ENCODE results near the gene MT1G.
A peak's percentile ranks its signal among the peaks of the same experiment; 100 is the strongest.
"Not testable (repeated sequence)": the region's sequence is repeated elsewhere in the genome, so short reads cannot be mapped to it uniquely, and the experiment has no call there.

MT1G gene

DNA sequence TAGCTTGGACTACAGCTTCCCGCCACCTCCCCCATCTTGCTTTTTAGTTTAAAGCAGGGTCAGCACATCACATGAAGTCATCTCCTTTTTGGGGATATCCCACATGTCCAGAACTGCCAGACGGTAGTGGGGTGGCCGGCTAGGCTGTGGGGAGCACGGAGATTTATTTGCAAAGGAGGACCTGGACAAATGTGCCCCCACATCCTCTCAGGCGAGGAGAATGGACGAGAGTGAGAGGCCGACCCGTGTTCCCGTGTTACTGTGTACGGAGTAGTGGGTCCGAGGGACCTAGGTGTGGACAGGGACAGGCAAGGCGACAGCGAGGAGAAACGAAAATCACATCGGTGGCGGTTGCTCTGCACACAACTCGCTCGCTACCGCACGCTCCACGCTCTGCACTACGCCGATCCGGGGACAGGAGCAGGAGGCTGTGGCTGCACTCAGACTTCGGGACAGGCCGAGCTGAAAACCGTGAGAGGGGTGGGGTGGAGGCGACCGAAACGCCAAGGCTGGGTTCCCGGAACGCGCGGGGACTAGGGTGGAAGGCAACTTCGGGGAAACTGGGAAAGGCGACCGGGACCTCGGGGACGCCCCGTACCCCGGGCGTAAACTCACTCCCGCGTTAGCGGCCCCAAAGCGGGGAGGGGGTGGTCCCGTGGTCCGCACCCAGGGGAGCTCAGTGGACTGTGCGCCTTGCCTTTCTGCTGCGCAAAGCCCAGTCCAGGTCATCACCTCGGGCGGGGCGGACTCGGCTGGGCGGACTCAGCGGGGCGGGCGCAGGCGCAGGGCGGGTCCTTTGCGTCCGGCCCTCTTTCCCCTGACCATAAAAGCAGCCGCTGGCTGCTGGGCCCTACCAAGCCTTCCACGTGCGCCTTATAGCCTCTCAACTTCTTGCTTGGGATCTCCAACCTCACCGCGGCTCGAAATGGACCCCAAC is 29.8 kb downstream of the MT1G start, which contains the start of gene MT1A:
MT1A (plus strand) TSS at position 853 of the 937 bp plus-strand sequence; CDS start at position 926, 73 bp downstream.
- peak in 27 of 51 donors; percentile 9 to 55 (median 40) for DNase-seq

DNA sequence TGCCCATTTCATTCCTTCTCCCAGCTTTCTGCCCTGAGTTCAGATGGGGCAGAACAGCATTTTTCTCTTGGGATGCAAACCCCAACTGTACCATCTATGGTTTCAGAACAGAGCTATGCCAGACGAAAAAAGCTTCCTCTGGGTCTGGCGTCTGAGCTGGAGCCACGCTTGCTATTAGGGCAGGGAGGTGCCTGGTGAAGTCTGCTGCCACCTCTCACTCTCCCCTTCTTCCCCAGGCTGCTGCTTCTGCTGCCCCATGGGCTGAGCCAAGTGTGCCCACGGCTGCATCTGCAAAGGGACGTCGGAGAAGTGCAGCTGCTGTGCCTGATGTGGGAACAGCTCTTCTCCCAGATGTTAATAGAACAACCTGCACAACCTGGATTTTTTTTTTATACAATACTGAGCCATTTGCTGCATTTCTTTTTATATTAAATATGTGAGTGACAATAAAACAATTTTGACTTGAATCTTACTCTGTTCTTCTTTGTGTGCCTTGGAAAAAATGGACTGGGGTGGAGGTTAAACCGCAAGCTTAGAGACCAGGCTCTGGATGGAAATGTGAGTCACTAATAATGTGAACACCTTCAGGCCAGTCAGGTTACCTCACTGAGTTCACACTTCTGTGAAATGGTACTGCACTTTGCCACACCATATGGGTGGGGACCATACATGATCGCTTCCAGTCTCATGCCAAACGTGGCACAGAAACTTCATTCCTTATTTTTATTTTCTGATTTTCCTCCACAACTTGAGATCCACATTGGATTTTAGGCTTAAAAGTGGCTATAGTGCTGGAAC is 31.1 kb downstream of the MT1G start:
- DNase-seq, result no peak

DNA sequence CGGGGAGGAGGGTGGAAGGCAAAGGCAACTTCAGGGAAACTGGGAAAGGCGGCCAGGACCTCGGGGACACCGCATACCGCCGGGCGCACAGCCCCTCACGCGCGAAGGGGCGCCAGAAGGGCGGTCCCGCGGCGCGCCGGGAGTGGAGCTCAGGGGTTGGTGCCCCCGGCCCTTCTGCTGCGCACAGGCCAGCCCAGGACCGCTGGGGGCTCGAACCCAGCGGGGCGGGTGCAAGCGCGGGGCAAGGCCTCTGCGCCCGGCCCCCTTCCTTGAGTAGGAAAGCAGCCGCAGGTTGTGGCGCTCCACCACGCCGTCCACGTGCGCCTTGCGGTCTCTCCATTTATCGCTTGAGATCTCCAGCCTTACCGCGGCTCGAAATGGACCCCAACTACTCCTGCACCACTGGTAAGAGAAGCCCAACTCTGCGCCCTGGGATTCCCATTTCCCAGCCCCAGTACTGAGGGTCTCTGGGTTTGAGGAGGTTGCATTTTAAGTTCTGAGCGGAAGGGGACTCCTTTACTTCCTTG is 32.4 kb downstream of the MT1G start:
- no peak for DNase-seq

DNA sequence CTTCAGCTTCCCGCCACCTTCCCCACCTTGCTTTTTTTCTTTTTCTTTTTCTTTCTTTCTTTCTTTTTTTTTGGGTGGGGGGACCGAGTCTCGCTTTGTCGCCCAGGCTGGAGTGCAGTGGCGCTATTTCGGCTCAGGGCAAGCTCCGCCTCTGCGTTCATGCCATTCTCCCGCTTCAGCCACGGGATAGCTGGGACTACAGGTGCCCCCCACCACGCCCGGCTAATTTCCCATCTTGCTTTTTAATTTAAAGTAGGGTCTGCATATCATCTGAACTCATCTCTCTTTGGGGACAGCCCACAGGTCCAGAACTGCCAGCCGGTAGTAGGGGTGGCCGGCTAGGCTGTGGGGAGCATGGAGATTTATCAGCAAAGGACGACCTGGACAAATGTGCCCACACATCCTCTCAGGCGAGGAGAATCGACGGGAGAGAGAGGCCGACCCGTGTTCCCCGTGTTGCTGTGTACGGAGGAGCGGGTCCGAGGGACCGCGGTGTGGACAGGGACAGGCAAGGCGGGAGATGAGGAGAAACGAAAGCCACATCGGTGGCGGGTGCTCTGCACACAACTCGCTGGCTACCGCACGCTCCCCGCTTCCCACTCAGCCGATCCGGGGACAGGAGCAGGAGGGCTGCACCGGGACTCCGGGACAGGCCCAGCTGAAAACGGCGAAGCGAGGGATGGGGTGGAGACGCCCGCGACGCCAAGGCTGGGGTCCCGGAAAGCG is 33.0 kb downstream of the MT1G start:
- no peak for DNase-seq

DNA sequence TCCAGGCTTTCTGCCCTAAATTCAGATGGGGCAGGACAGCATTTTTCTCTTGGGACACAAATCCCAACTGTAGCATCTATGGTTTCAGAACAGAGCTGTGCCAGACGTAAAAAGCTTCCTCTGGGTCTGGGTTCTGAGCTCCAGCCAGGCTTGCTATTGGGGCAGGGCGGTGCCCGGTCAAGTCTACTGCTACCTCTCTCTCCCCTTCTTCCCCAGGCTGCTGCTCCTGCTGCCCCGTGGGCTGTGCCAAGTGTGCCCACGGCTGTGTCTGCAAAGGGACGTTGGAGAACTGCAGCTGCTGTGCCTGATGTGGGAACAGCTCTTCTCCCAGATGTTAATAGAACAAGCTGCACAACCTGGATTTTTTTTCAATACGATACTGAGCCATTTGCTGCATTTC is 34.3 kb downstream of the MT1G start:
- no peak for DNase-seq

DNA sequence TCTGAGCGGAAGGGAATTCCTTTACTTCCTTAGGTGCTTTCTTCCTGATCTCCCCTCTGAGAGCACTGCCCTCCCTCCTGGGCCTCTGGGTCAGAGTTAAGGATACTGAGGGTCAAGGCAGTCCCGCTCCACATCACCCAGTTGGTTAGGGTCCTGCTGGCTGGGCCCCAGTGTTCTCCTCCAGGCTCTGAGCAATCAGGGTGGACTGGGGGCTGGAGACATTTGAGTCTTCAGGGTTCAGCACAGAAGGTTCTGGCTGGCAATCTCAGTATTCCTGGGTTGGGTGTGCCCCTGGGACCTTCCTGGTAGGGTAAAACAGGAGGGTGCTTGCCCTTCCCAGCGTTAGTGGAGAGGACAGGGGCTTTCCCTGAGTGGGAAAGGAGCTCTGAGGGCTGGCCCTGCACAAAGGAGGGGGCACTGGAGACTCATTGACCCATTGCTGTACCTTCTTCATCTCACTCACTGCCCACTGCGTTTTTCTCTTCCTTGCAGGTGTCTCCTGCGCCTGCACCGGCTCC is 35.0 kb downstream of the MT1G start:
- no peak for DNase-seq

DNA sequence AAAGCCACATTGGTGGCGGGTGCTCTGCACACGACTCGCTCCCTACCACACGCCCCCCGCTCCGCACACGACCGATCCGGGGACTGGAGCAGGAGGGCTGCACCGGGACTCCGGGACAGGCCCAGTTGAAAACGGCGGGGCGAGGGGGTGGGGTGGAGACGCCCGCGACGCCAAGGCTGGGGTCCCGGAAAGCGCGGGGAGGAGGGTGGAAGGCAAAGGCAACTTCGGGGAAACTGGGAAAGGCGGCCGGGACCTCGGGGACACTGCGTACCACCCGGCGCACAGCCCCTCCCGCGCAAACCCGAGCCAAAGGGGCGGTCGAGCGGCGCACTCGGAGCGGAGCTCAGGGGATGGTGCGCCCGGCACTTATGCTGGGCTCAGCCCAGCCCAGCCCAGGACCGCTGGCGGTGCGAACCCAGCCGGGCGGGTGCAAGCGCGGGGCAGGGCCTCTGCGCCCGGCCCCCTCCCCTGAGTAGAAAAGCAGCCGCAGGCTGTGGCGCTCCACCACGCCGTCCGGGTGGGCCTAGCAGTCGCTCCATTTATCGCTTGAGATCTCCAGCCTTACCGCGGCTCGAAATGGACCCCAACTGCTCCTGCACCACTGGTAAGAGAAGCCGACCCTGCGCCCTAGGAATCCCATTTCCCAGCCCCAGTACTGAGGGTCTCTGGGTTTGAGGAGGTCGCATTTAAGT is 35.6 kb downstream of the MT1G start, which contains the start of gene MT1M:
MT1M (plus strand) TSS at position 504 of the 692 bp plus-strand sequence; CDS start at position 577, 73 bp downstream.
- DNase-seq, result peak in 36 of 51 donors; percentile 28 to 80 (median 60)

DNA sequence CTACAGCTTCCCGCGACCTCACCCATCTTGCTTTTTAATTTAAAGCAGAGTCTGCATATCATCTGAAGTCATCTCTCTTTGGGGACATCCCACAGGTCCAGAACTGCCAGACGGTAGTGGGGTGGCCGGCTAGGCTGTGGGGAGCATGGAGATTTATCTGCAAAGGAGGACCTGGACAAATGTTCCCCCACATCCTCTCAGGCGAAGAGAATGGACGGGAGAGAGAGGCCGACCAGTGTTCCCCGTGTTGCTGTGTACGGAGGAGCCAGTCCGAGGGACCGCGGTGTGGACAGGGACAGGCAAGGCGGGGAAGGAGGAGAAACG is 36.1 kb downstream of the MT1G start:
- DNase-seq, result no peak

DNA sequence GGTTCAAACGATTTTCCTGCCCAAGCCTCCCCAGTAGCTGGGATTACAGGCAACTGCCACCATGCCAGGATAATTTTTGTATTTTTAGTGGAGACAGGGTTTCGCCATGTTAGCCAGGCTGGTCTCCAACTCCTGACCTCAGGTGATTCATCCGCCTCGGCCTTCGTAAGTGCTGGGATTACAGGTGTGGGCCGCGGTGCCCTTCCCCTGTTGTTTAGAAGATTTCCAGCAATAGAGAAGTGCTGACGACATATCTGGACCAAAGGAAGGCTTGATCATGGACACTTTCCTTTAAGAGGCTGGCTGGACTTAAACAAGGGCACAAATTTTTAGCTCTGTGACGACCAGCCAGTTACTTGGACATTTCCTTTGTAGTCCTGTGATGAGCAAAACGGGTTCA is 36.7 kb downstream of the MT1G start:
- no peak for DNase-seq

DNA sequence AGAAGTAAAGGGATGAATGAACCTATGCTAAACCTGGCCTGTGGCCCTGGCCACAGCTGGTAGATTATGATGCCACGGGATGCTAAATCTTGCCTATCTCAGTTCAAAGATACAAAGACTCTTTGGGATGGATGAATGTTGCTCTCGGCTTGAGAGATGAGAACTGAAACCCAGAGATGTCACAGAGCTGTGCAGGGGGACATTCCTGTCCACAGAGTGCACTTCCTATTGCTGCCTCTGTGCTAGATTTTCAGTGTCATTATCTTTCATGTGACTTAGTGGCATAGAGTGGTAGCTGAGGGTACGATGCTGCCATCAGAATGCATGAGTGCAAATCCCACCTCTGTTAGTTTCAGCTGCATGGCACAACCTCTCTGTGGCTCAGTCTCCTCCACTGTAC is 37.7 kb downstream of the MT1G start:
- DNase-seq, result no peak

DNA sequence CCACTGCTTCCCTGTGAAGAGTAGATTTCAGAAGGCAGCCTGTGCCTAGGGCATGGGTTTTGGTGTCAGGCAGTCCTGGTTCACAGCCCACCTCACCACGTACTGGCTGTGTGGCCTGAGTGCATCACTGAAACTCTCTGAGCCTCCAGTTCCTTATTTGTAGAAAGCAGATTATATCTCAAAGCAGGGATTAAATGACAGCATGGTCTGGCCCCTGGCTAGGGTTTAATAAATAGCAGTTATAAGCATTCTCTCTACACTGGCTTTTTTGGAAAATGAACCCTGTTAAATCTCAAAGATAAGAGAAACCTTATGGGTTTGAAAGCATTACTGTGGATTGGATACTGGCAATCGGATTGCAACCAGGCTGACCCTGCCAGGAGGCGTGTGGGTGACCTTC is 38.3 kb downstream of the MT1G start:
- no peak for DNase-seq

DNA sequence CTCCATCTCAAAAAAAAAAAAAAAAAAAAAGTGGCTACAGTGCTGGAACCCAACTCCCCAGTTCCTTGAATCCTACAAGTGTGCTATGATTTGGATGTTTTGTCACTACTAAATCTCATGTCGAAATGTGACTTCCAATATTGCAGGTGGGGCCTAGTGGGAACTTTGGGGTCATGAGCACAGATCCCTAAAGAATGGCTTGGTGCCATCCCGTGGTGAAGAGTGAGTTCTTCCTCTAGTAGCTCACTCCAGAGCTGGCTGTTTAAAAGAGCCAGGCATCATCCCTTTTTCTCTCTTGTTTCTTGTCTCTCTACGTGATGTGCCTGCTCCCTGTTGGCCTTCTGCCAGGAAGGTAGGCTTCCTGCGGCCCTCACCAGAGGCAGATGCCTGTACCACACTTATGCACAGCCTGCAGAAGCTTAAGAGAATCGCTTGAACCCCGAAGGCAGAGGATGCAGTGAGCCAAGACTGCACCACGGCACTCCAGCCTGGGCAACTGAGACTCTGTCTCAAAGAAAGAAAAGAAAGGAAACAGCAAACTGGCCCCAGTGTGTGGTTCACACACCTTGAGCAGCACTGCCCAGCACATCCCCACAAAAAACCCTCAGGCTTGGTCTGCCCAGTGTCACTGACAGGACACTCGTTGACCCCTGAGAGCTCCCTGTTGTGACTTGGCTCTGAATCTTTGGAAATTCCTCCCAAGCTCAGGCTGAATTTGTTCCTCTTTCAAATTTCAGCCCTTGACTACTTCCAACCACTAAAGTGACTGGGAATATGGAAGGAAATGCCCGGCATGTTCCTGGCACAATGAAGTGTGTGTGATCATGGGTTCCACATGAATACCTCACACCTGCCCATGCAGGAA is 39.1 kb downstream of the MT1G start:
- DNase-seq, result no peak

DNA sequence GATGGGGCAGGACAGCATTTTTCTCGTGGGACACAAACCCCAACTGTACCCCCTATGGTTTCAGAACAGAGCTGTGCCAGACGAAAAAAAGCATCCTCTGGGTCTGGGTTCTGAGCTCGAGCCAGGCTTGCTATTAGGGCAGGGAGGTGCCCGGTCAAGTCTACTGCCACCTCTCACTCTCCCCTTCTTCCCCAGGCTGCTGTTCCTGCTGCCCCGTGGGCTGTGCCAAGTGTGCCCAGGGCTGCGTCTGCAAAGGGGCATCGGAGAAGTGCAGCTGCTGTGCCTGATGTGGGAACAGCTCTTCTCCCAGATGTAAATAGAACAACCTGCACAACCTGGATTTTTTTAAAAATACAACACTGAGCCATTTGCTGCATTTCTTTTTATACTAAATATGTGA is 41.2 kb downstream of the MT1G start:
- peak in 1 of 51 donors; percentile 4 for DNase-seq

DNA sequence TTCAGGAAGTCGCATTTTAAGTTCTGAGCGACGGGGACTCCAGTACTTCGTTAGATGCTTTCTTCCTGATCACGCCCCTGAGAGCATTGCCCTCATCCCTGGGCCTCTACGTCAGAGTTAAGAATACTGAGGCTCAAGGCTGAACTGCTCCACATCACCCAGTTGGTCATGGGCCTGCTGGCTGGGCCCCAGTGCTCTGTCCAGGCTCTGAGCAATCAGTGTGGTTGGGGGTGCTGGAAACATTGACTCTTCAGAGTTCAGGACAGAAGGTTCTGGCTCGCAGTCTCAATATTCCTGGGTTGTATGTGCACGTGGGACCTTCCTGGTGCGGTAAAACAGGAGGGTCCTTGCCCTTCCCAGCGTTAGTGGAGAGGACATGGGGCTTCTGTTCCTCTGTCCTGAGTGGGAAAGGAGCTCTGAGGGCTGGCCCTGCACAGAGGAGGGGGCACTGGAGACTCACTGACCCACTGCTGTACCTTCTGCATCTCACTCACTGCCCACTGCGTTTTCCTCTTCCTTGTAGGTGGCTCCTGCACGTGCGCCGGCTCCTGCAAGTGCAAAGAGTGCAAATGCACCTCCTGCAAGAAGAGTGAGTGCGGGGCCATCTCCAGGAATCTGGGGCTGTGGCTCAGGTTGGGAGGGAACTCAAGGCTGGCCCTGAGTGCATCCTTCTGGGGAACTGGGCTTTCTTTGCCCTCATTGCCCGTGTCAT is 41.8 kb downstream of the MT1G start:
- DNase-seq, result peak in 2 of 51 donors; percentile 50 to 63

DNA sequence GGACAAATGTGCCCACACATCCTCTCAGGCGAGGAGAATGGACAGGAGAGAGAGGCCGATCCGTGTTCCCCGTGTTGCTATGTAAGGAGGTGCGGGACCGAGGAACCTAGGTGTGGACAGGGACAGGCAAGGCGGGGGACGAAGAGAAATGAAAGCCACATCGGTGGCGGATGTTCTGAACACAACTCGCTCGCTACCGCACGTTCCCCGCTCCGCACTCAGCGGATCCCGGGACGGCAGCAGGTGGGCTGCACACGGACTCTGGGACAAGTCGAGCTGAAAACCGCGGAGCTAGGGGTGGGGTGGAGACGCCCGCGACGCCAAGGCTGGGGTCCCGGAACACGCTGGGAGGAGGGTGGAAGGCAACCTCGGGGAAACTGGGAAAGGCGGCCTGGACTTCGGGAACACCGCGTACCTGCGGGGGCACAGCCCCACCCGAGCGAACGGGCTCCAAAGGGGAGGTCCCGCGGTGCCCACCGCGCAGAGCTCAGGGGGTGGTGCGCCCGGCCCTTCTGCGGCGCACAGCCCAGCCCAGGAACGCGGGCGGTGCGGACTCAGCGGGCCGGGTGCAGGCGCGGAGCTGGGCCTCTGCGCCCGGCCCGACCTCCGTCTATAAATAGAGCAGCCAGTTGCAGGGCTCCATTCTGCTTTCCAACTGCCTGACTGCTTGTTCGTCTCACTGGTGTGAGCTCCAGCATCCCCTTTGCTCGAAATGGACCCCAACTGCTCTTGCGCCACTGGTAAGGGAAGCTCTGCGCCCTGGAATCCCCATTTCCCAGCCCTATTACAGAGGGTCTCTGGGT is 42.5 kb downstream of the MT1G start, which contains the start of gene MT1E:
MT1E (plus strand) TSS at position 642 of the 803 bp plus-strand sequence; CDS start at position 713, 71 bp downstream.
- DNase-seq, result peak in 31 of 51 donors; percentile 32 to 82 (median 63)

DNA sequence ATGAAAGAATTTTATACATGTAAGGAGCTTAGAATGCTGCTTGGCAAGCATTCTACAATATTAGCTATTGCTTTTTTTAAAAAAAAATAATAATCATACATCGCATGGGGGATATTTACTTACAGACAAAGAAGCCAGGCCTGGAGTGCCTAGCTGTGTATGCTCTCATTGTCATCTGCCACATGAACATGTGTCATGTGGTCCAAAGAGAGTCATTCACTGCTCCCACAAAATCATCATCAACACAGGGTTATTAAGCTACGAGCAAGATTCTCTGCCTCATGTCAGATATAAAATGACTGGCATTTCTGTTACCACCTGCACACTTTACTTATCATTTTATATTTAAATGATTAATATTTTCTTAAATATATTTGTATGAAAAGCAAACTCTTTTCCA is 44.2 kb downstream of the MT1G start:
- peak in 1 of 51 donors; percentile 7 for DNase-seq

DNA sequence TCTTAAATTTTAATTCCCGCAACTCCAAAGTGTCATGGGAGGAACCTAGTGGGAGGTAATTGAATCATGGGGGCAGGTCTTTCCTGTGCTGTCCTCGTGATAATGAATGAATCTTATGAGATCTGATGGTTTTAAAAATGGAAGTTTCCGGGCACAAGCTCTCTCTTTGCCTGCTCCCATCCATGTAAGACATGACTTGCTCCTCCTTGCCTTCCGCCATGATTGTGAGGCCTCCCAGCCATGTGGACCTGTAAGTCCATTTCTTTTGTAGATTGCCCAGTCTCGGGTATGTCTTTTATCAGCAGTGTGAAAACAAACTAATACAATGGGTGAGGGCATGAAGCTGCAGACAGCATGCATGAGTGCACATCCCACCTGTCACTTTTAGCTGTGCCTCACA is 44.7 kb downstream of the MT1G start:
- not testable (repeated sequence) for DNase-seq
